GM18526 (cell line): ENCODE results near the gene SF3A1.

Source experiments
- POLR2A ChIP-seq: IDR thresholded peaks from 3 replicates; pipeline ENCODE4 v1.6.1; 2011; ENCODE audit not compliant: insufficient read length; ENCODE audit errors: extremely low read depth

SF3A1 gene

GRCh38 chr22:30292069-30292970 is 64.4 kb downstream of the SF3A1 start:
- no peak for TF ChIP-seq POLR2A

- no peak for TF ChIP-seq POLR2A
Observed at GRCh38 chr22:30291058-30291892, 65.4 kb downstream of the SF3A1 start.

GRCh38 chr22:30290342-30291057 is 66.2 kb downstream of the SF3A1 start:
- TF ChIP-seq POLR2A = no peak

- TF ChIP-seq POLR2A = no peak
Observed at GRCh38 chr22:30289980-30290313, 66.7 kb downstream of the SF3A1 start.

- TF ChIP-seq POLR2A = peak; percentile 21
Observed at GRCh38 chr22:30289141-30289979, 67.3 kb downstream of the SF3A1 start, which contains the start of gene CASTOR1. Gene CASTOR1 (minus strand): TSS chr22:30289505. CDS start chr22:30289497, 8 bp downstream.

GRCh38 chr22:30288419-30289140 is 68.1 kb downstream of the SF3A1 start:
- TF ChIP-seq POLR2A = no peak

GRCh38 chr22:30287648-30288418 is 68.9 kb downstream of the SF3A1 start:
- TF ChIP-seq POLR2A = no peak

GRCh38 chr22:30286813-30287647 is 69.7 kb downstream of the SF3A1 start:
- TF ChIP-seq POLR2A = no peak

GRCh38 chr22:30286331-30286730 is 70.4 kb downstream of the SF3A1 start:
- no peak for TF ChIP-seq POLR2A

GRCh38 chr22:30285846-30286200 is 70.9 kb downstream of the SF3A1 start:
- no peak for TF ChIP-seq POLR2A

GRCh38 chr22:30285176-30285845 is 71.4 kb downstream of the SF3A1 start:
- no peak for TF ChIP-seq POLR2A

GRCh38 chr22:30284666-30285065 is 72.0 kb downstream of the SF3A1 start:
- no peak for TF ChIP-seq POLR2A
